Prostate gland (tissue), 2 donors: ENCODE data around the gene LTK. TPM values are rescaled to one million over a fixed set of nuclear protein-coding genes. Genes with fewer than 3 reads are reported as not detected.

ENCODE experiments used
- DNase-seq: peaks from one replicate; pipeline ENCODE4 v3.0.0-alpha.2; 2019; ENCODE audit warnings: low spot score
- H3K27ac ChIP-seq, 2 donors: fragments of 200-600 bp; sonication (generic); 2 replicates each; pipeline ENCODE4 v1.5.1; 2017 to 2019
- H3K27me3 ChIP-seq: fragments of 200-600 bp; sonication (generic); replicated peaks from 2 replicates; pipeline ENCODE4 v1.5.1; 2019; ENCODE audit not compliant: insufficient read depth
- H3K36me3 ChIP-seq, 2 donors: fragments of 200-600 bp; sonication (generic); 1 replicate in 1 of 2; 2 replicates in 1 of 2; pipeline versions ENCODE4 v1.5.1 to v1.8.1; 2017 to 2019
- H3K4me1 ChIP-seq: fragments of 200-600 bp; sonication (generic); replicated peaks from 2 replicates; pipeline ENCODE4 v1.5.1; 2019
- H3K4me3 ChIP-seq, 2 donors: fragments of 200-600 bp; sonication (generic); 2 replicates each; pipeline ENCODE4 v1.5.1; 2017 to 2019
- H3K9me3 ChIP-seq: fragments of 200-600 bp; sonication (generic); 2 replicates; pipeline ENCODE4 v1.5.1; 2017
- POLR2A ChIP-seq: fragments of 450-650 bp; IDR thresholded peaks from one replicate; pipeline ENCODE4 v1.6.1; 2016; ENCODE audit warnings: antibody characterized with exemption, mild to moderate bottlenecking
- POLR2AphosphoS5 ChIP-seq: sonication (generic); formaldehyde crosslinking; IDR thresholded peaks from one replicate; pipeline ENCODE4 v1.6.1; 2017; ENCODE audit warnings: antibody characterized with exemption
- WGBS: methylation state at CpG from one replicate; pipeline ENCODE4 v1.1.5; 2018; 5-methylcytosine and 5-hydroxymethylcytosine counted together
- intact Hi-C: fragments of 100-400 bp; cut with DNase I; formaldehyde crosslinking; loops from one replicate; pipeline ENCODE4 v1.14.2; 2022
- total RNA-seq, 2 donors: library from RNA; depleted of rRNA; stranded (reverse); fragments of >200 nt; gene quantifications; one replicate each; pipeline ENCODE4 v1.1.0, GENCODE V29; 2016
- TF ChIP-seq, protein P1 (sequence below), 4 experiments: fragments of 200-600 bp in 2 of 4; fragments of 450-650 bp in 2 of 4; sonication (generic) in 2 of 4; IDR thresholded peaks; 1 replicate in 3 of 4; 2 replicates in 1 of 4; pipeline ENCODE4 v1.5.1; 2016 to 2019; ENCODE audit warnings: antibody characterized with exemption in 4 of 4, mild to moderate bottlenecking in 2 of 4, moderate library complexity in 2 of 4

Gene LTK
- total RNA-seq, 2 donors from 2014 or later: 1.5 TPM; not detected in 1

DNA sequence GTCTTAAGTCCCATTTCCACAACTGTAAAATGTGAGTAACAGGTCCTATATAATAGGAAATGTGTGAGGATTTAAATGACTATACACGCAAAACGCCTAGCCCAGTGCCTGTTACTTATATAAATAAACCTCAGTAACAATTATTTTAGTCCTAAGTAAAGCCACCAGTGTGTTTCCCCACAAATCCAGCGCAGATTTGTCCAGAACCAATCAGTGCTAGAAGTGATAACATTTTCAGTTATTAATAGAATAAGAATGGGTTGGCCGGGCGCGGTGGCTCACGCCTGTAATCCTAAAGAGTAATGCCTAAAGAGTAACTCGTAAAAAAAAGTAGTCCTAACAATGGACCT, 29.9 kb upstream of the LTK start:
- H3K9me3 ChIP-seq: no peaks in the 10 kb centered on the region
- TF ChIP-seq POLR2AphosphoS5 (no peak), POLR2A (no peak)
- TF ChIP-seq, protein P1, sequence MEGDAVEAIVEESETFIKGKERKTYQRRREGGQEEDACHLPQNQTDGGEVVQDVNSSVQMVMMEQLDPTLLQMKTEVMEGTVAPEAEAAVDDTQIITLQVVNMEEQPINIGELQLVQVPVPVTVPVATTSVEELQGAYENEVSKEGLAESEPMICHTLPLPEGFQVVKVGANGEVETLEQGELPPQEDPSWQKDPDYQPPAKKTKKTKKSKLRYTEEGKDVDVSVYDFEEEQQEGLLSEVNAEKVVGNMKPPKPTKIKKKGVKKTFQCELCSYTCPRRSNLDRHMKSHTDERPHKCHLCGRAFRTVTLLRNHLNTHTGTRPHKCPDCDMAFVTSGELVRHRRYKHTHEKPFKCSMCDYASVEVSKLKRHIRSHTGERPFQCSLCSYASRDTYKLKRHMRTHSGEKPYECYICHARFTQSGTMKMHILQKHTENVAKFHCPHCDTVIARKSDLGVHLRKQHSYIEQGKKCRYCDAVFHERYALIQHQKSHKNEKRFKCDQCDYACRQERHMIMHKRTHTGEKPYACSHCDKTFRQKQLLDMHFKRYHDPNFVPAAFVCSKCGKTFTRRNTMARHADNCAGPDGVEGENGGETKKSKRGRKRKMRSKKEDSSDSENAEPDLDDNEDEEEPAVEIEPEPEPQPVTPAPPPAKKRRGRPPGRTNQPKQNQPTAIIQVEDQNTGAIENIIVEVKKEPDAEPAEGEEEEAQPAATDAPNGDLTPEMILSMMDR (IDR thresholded peaks at IDR 0.05): no peak
- no peaks in the 10 kb centered on the region for H3K36me3 ChIP-seq
- no peaks in the 10 kb centered on the region for H3K27me3 ChIP-seq
- H3K4me3 ChIP-seq: peak overlapping the region; percentile 60 to 78
- no peaks in the 10 kb centered on the region for H3K4me1 ChIP-seq
- 3% methylated on average over 8 of the region's 8 CpGs for WGBS
- DNase-seq: no peak
- peak overlapping the region; percentile 68 to 78 for H3K27ac ChIP-seq
- intact Hi-C loops: no loop called here

DNA sequence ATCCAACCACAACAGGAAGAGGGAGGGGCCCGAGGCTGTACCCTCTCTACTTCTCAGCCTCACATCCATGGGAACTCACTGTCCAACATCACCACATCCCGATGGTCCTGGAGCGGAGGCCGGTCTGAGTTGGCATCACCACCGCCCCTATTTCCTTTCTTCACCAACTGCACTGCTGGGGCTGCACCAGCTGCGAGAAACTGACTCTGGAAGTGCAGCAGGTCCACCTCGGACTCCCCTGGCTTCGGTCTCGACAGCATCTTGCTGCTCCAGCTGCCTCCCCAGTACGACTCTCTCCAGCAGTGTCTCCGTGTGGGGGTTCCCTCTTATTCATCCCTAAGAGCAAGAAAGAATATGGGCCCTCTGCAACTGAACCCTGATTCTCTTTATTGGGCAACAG, 23.2 kb upstream of the LTK start:
- no peak for DNase-seq
- Histone ChIP-seq H3K27me3 (no peaks in the 10 kb centered on the region), H3K9me3 (no peaks in the 10 kb centered on the region), H3K4me3 (no peak overlapping the region), H3K36me3 (peaks cover 0 to 9% of the 10 kb centered on the region in 2 donors), H3K4me1 (no peaks in the 10 kb centered on the region), H3K27ac (no peak overlapping the region)
- intact Hi-C loops: no loop called here
- 93% methylated on average over 11 of the region's 11 CpGs for WGBS
- TF ChIP-seq POLR2A (no peak), POLR2AphosphoS5 (no peak)
- TF ChIP-seq, protein P1 (IDR thresholded peaks at IDR 0.05): no peak

DNA sequence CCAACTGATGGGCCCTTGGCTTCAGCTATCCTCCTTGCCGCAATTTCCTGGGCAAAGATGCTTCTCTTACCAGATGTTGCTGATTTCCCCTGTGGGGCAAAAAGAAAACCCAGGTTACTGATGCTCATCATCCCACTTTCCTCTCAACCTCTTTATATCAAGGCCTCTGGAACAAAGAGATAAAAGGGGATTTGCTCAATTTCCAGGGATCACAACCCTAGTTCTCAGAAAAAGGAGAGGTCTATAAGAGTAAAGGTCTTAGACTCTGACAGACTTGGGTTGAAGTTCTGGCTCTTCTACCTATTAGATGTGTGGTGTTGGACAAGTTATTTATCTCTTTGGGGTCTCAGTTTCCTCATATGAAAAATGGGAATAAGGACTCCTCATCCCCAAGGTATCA, 21.9 kb upstream of the LTK start:
- H3K4me1 ChIP-seq: no peaks in the 10 kb centered on the region
- intact Hi-C loops: no loop called here
- TF ChIP-seq POLR2A: no peak
- no peak for TF ChIP-seq POLR2AphosphoS5
- TF ChIP-seq, protein P1 (IDR thresholded peaks at IDR 0.05): no peak
- 95% methylated on average over 1 of the region's 1 CpG for WGBS
- no peak overlapping the region for H3K27ac ChIP-seq
- H3K27me3 ChIP-seq: no peaks in the 10 kb centered on the region
- DNase-seq: no peak
- no peak overlapping the region for H3K4me3 ChIP-seq
- H3K9me3 ChIP-seq: no peaks in the 10 kb centered on the region
- H3K36me3 ChIP-seq: peaks cover 0 to 9% of the 10 kb centered on the region in 2 donors

DNA sequence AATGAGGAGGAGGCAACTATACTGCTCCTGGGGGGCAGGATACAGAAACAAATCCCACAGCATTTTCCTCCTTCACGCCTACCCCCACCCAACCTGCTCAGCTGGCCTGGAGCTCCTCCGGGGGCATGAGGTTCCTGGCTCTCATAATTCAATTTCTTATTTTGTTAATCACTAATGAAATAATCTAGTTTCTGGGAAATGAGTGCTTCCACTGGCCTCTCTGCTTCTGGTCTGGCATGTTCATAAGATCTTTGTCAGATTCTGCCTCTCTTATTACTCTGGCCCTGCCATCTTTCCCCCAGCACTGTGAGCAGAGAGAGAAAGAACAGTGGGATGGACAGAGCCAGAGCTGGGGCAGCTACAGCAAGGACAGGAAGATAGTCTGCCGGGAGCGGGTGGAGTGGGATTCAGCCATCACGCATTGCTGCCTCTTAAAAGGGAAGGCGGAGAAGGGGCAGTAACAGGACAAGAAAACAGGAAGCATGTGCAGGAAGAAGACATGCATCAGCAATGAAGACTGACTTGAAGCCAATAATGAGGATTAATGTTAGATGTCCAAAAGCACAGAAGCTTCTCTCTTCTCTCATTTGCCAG, 16.8 kb upstream of the LTK start:
- Histone ChIP-seq H3K4me3 (no peak overlapping the region), H3K9me3 (no peaks in the 10 kb centered on the region), H3K4me1 (no peaks in the 10 kb centered on the region), H3K27ac (no peak overlapping the region), H3K27me3 (no peaks in the 10 kb centered on the region), H3K36me3 (peaks cover 4 to 32% of the 10 kb centered on the region in 2 donors)
- no peak for TF ChIP-seq POLR2AphosphoS5
- TF ChIP-seq, protein P1 (IDR thresholded peaks at IDR 0.05): no peak
- no peak for DNase-seq
- intact Hi-C loops: no loop called here
- 88% methylated on average over 6 of the region's 6 CpGs for WGBS

DNA sequence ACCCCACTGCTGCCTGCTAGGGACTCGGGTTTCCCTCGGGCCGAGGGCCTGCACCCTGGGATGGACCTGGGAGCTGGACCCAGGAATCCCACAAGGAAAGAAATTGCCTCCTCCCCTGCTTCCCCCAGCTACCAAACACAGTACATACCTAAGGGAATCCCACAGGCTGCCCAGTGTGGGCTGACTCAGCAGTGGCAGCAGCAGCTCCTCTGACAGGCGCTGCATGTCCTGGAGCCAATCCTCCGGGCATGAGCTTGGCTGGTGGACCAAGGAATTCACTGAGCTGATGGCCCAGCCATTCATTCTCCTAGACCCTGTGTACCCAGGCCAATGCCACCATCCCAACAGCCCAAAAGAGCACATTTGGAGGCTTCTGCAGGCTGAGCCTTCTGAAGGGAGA, 9.5 kb upstream of the LTK start:
- no peak for DNase-seq
- Histone ChIP-seq H3K4me3 (no peak overlapping the region), H3K27ac (no peak overlapping the region), H3K4me1 (no peaks in the 10 kb centered on the region), H3K9me3 (no peaks in the 10 kb centered on the region), H3K36me3 (peaks cover 0 to 19% of the 10 kb centered on the region in 2 donors), H3K27me3 (no peaks in the 10 kb centered on the region)
- 94% methylated on average over 5 of the region's 5 CpGs for WGBS
- intact Hi-C loops: no loop called here
- TF ChIP-seq POLR2A: no peak
- TF ChIP-seq POLR2AphosphoS5: no peak
- TF ChIP-seq, protein P1 (IDR thresholded peaks at IDR 0.05): no peak
